Measurements from ENCODE around the gene FRMD6. TPM values are rescaled to one million over a fixed set of nuclear protein-coding genes. Genes with fewer than 3 reads are reported as not detected.

Gene FRMD6
- total and polyA plus RNA-seq, 9 donors = 15.3 to 79.2 (median 33.3) TPM

DNA sequence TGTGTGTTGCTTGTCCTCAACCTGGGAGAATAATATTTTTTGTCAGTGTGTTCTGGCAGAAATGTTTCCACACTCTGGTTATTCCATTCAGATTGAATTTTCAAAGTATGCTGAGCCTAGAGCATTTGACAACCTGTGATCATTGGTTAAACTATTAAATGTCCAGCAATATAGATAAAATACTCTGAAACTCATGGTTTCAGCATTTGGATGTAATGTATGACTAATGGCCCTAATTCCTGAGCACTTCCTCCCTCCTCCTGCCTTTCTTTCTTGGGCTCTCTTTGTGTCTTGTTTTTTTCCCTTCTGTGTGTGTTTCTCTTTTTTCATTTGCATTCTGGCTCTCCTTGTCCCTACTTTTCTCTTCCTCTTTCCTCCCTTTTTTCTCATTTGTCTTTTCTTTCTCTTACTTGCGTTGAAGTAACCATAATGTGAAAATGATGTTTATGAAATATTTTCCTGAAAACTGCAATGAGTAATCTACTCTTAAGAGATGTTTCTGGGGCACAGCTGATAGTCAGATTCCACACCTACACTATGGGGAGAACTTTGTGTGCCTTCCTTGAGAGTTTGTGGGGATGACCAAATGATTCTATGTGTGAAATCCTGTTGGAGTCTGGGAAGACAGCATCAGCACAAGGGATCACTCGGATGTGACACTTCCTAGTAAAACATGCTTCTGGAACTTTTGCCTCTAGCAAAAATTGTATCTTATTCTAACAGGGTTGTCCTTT is 74.6 kb downstream of the FRMD6 start:
- TF ChIP-seq CTCF (IDR thresholded peaks at IDR 0.05) (no peak), EP300 (IDR thresholded peaks at IDR 0.05) (no peak), POLR2A (IDR thresholded peaks at IDR 0.05) (no peak)
- no peak for DNase-seq
- H3K4me1 ChIP-seq (ENCODE audit: insufficient read depth) = no peaks in the 10 kb centered on the region
- intact Hi-C loops (cut with DNase I) = no loop called here
- H3K9me3 ChIP-seq = no peaks in the 10 kb centered on the region
- no peaks in the 10 kb centered on the region for H3K36me3 ChIP-seq
- no peaks in the 10 kb centered on the region for H3K27me3 ChIP-seq
- H3K27ac ChIP-seq = no peak overlapping the region
- 88 to 93% (median 90%) methylated on average over 2 of the region's 2 CpGs for WGBS, 3 donors
- H3K4me3 ChIP-seq = no peak overlapping the region

DNA sequence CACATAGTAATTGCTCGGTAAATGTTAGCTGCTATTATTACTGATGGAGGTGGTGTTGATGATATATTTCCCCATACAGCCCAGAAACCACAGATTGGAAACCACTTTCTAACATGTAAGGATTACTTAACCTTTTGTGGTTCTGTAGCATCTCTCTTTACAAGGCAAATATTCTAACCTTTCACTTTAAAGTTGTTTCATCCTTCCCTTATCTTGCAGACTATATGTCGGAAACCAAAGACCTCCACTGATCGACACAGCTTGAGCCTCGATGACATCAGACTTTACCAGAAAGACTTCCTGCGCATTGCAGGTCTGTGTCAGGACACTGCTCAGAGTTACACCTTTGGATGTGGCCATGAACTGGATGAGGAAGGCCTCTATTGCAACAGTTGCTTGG is 75.8 kb downstream of the FRMD6 start:
- TF ChIP-seq CTCF (IDR thresholded peaks at IDR 0.05) = no peak
- no peak for TF ChIP-seq POLR2A (IDR thresholded peaks at IDR 0.05)
- no peak for TF ChIP-seq EP300 (IDR thresholded peaks at IDR 0.05)
- no peak overlapping the region for H3K27ac ChIP-seq
- H3K4me3 ChIP-seq = no peak overlapping the region
- no peak for DNase-seq
- H3K36me3 ChIP-seq = no peaks in the 10 kb centered on the region
- no peaks in the 10 kb centered on the region for H3K27me3 ChIP-seq
- H3K4me1 ChIP-seq (ENCODE audit: insufficient read depth) = no peaks in the 10 kb centered on the region
- H3K9me3 ChIP-seq = no peaks in the 10 kb centered on the region
- intact Hi-C loops (cut with DNase I) = no loop called here
- 92 to 96% (median 92%) methylated on average over 5 of the region's 5 CpGs for WGBS, 3 donors

GRCh38 chr14:51730098-51730497 is 78.4 kb downstream of the FRMD6 start:
- Histone ChIP-seq H3K27me3 (no peaks in the 10 kb centered on the region), H3K36me3 (no peaks in the 10 kb centered on the region), H3K4me3 (no peak overlapping the region), H3K27ac (no peak overlapping the region), H3K4me1 (ENCODE audit: insufficient read depth) (no peaks in the 10 kb centered on the region), H3K9me3 (no peaks in the 10 kb centered on the region)
- WGBS, 3 donors = 97 to 99% (median 98%) methylated on average over 1 of the region's 1 CpG
- no peak for TF ChIP-seq POLR2A (IDR thresholded peaks at IDR 0.05)
- no peak for TF ChIP-seq EP300 (IDR thresholded peaks at IDR 0.05)
- TF ChIP-seq CTCF (IDR thresholded peaks at IDR 0.05) = no peak
- intact Hi-C loops (cut with DNase I) = no loop called here
- no peak for DNase-seq

DNA sequence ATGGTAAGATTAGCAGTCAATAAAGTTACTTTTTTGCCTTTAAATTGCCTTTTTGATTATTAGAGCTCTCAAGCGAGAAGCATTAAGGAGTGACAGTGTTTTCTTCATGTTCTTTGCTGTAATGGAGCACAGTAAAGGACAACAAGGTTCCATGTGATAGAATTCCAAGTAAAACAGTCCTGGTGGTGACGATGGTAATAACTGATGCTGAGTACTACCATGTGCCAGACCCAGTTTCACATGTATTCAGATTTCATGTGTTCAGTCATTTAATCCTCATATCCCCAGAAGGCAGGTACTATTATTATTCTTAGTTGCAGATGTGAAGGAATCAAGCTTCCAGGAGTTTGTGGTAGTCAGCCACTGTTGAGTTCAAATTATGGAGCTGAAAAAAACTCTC is 79.0 kb downstream of the FRMD6 start:
- no peak overlapping the region for H3K4me3 ChIP-seq
- no peak for TF ChIP-seq EP300 (IDR thresholded peaks at IDR 0.05)
- intact Hi-C loops (cut with DNase I) = no loop called here
- H3K27ac ChIP-seq = no peak overlapping the region
- WGBS, 3 donors = 91 to 98% (median 93%) methylated on average over 2 of the region's 2 CpGs
- H3K36me3 ChIP-seq = no peaks in the 10 kb centered on the region
- H3K4me1 ChIP-seq (ENCODE audit: insufficient read depth) = no peaks in the 10 kb centered on the region
- no peaks in the 10 kb centered on the region for H3K9me3 ChIP-seq
- no peak for DNase-seq
- no peaks in the 10 kb centered on the region for H3K27me3 ChIP-seq

GRCh38 chr14:51732494-51733112 is 80.9 kb downstream of the FRMD6 start:
- Histone ChIP-seq H3K27me3 (no peaks in the 10 kb centered on the region), H3K9me3 (no peaks in the 10 kb centered on the region), H3K36me3 (no peaks in the 10 kb centered on the region), H3K4me1 (ENCODE audit: insufficient read depth) (no peaks in the 10 kb centered on the region), H3K4me3 (no peak overlapping the region), H3K27ac (no peak overlapping the region)
- no peak for DNase-seq
- intact Hi-C loops (cut with DNase I) = no loop called here
- TF ChIP-seq CTCF (IDR thresholded peaks at IDR 0.05) (no peak), EP300 (IDR thresholded peaks at IDR 0.05) (no peak), POLR2A (IDR thresholded peaks at IDR 0.05) (no peak)
- WGBS, 3 donors = 76 to 86% (median 81%) methylated on average over 4 of the region's 4 CpGs

Data from ovary (tissue), 9 donors.